HepG2 (cell line): ENCODE data around the gene CTNNA3.

ENCODE experiments used
- ATF3 ChIP-seq: sonication (generic); formaldehyde crosslinking; IDR thresholded peaks from 2 replicates; pipeline ENCODE4 v1.4.0; 2020; ENCODE audit warnings: missing genetic modification reagents
- FOXK2 ChIP-seq: fragments of 450-650 bp; IDR thresholded peaks from 2 replicates; pipeline ENCODE4 v1.6.1; 2016
- U2AF2 ChIP-seq: fragments of 200-400 bp; formaldehyde crosslinking; IDR thresholded peaks from 2 replicates; pipeline ENCODE4 v1.6.1; 2017; ENCODE audit warnings: low read depth, mild to moderate bottlenecking, low read length

GRCh38 chr10:66362522-66362921, 1333.5 kb downstream of the CTNNA3 start:
- no peak for TF ChIP-seq ATF3 (CRISPR knock-in tag)
- no peak for TF ChIP-seq U2AF2
- no peak for TF ChIP-seq FOXK2
